ENCODE measurements around the gene SPA17.

SPA17 gene

DNA sequence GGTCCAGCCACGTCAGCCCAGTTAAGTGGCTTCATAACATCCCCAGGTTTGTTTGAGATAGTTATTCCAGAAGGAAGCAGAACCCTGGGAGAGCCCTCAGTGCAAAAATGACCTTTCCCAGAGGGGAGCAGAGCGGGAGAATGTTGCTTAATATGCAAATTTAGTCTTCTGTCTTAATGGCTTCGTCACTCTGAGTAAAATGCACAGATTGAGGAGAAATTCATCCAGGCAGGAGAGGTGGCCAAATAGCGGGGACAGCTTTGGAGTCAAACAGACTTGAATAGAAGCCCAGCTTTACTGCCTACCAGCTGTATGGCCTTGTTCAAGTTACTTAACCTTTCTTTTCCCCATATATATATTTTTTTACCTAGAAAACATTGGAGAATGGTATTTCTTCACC, 53.8 kb downstream of the SPA17 start:
- no peak for DNase-seq

DNA sequence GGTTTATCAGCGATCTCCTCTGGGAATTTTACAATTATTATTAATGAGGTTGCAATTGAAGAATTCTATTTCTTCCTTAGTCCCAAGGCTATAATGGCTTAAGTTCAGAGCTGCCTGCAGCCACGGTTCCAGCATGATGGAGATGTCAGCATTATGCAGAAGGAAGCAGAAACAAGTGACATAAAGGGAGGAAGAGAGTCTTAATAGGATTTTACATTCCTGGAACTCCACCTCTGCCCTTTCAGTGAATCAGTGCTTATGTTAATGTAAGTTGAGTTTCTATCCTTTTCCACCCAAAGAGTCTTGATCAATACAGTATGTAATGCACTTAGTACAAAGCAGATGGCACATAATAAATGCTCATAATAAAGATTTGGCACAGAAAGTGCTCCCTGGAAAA, 54.4 kb downstream of the SPA17 start:
- no peak for DNase-seq

DNA sequence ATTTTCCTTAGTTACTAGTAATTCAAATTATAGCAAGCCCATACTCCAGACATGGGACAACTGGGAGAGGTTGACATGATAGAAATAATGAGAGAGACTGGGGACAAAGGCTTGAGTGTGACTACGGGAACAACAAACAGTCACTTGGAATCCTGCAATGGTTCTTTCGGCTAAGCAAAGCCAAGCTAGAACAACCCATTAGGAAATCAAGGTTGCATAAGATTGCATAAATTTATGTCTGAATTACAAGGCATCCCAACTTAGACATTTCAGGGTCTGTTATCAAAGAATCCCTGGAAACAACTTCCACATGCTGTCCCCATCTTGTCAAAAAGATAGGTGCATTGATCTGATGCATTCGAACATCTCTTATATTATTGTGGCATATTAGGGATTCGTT, 55.9 kb downstream of the SPA17 start:
- no peak for DNase-seq

DNA sequence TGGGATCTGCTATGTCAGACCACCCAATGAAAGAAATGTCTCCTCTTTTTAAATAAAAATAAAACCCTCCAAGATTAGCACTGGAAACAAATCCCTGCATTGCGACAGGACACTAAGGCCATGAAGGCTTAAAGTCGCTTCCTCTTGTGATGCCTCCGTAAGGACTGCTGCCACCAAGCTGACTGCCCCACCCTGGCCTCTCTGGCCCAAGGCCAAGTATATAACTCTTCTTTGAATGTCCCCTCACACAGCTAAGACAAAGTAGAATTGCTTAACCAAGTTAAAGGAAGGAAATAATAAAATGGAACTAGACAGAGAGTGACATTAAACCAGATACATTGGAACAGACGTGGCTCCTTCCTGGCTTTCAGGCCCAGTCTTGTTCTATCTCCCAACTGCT, 58.5 kb downstream of the SPA17 start:
- no peak for DNase-seq

DNA sequence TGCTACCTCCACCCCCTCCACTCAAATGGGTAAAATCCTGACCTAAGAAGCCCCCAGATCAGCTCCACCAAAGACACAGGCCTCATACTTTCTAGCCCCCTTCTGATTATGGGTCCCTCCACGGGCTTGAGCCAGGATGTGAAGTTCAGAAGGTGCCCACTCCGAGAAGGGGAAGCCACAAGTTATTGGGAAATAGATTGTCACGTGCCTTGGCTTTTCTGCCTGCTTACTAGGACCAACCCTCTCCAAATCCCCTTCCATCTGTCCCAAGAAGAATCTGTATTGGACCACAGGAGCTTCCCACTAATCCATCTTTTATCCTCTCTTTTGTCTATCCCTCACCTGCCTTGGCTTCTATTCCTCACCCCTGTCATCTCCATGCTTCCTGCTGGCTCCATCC, 63.0 kb downstream of the SPA17 start:
- no peak for DNase-seq

DNA sequence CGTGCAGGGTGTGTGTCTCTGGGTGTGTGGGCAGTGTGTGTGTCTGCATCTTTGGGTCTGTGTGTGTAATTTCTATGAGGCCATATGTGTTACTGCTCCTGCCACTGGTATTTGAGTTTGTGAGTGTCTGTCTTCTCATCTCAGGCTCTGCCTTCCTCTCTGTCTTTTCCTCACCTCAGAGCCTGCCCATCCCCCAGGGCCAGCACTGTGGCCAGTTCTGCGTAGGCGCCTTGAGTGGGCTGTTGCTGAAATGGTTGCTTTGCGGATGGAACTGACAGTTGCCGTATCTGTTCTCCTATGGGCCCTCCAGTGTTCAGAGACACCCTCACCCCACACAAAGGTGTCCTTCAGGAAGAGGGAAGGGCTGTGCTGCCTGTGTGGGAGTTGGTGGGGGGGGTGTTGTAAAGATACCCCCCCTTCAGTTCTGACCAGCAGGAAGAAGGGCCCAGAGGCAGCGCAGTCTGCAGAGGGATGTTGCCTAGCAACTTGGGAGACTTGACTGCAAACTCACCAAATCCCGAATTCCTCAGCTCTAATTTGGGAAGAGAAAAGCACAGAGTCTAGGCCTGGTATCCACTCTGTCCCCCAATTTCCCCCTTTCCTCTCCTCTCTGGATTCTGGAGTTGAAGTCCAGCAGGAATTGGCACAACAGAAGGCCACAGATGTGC, 64.1 kb downstream of the SPA17 start:
- no peak for DNase-seq

DNA sequence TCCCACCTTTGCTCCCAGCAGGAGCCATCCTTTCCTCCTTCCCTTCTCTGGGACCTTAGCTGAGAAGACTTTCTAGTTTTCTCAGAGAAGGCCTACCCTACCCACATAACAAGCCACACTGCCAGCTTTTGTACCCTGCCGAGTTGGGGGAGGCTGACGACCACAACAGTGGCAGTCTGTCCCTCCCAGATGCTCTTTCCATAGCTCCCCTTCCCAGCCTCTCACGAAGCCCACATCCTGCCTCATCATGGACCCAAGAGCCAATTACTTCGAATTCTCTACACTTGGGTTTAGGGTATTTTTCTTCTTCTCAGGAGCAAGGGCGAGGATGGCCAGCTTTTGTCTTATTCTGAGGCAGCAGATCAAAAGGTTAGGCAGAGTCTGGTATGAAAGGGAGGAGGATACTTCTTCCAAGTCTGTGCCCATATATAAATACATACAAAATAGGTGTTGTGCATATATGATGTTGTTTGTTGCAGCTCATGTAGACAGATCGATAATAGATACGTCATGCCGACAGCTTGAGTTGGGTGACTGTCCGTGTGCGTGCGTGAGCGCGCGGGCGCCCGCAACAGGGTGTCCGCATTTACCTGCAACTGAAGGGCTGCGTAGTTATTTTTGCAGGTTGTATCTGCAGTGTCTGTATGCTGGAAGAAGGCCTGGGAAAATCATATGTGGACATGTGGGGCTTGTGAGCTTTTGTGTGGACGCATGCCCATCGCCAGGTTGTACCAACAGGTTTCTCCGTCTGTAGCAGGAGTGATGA, 65.2 kb downstream of the SPA17 start:
- DNase-seq: no peak

DNA sequence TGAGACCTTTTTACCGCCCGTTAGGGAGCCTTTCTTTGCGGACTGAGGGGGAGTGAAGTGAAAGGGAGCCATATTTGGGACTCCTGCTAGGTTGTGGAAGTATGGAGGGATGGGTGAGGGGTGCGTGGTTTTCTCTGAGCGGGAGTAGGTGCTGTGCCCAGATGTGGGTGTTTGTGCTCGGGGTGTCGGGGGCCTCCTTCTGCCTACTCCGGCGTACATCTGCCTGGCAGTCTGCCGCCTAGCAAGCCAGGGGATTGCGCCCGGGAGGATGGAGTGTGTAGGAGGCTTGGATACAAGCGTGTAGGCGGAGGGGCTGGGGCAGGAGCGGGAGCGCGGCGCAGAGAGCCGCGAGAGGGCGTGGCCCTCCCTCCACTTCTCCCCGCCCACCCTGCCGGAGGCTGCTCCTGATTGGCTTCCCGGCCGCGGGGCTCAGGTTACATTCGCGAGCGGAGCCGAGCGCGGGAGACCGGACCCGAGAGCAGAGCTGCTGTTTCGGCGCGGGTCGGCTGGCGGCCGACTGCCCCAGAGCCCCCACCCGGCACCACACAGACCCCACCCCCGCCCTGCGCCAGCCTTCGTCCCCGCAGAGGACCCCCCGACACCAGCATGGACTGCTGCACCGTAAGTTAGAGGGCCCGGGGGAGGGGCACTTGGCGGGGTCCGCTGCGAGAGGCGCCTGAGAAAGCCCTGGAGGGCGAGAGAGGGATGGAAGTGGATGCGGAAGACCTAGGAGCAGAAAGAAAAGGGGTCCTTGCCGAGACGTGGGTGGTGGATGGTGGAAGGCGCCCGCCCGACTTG, 66.0 kb downstream of the SPA17 start, which contains the start of gene NRGN:
Gene NRGN (plus strand): TSS at position 464 of the 798 bp plus-strand sequence. CDS start 143 bp downstream, at position 607.
- peak; percentile 95 for DNase-seq

DNA sequence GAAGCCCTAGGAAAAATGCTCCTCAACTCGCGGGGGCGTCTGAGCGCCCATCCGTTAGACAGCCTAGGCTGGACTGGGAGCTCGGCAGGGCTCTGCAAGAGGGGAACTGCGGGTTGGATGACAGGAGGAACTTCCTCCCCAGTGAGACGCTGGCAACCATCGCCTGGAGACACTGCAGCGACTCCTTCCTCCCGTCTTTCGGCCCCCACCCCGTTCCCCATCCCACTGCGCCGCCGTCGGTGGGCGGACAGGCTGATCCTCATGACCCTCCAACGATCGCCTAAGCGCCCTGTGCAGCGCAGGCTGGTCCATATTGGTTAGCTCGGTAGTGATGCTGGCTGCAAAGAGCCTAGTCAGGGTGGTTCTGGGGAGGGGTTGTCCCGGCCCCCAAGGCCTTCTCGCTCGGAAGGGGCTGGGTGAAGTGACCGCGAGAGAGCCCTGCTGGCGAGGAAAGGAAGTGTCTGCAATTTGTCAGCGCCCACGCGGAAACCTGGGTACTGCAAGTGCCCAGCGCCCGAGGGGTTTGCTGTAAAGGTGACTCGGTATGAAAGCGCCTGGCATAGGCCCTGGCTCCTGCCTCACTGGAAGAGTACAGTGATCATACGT, 66.7 kb downstream of the SPA17 start:
- DNase-seq: no peak

DNA sequence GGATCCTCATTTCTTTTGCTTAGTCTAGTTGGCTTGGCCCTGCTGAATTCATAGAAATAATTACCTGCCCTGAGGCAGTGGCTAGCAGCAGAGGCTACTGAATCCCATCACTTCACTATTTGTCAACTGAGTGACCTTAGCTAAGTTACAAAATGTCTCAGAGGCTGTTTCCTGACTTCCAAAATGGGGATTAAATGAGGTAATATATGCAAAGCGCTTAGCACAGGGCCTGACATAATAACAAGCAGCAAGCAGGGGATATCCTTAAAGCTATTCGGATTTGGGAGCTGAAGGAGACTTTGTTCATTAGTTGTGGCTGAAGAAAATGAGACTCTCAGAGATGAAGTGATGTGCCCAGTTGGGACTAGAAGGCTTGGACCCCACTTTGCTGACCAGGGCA, 68.9 kb downstream of the SPA17 start:
- no peak for DNase-seq

DNA sequence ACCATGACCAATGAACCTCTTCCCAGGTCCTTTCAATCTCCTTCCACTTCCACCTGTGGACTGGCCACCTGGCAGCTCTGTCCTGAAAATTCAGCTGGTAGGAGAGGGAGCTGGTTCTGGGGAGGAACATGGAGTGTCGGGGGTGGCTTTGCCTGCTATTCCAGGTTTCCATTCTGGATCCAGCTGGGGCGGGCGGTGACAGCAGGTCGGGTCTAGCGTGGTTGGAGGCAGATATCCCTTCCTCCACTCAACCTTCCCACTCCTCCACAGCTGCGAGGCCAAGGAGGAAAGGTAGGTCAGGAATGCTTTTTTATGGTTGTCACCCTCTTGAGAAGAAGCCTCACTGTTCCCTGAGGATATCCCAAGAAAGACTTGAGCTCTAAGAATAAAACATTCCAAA, 69.3 kb downstream of the SPA17 start:
- DNase-seq: no peak

DNA sequence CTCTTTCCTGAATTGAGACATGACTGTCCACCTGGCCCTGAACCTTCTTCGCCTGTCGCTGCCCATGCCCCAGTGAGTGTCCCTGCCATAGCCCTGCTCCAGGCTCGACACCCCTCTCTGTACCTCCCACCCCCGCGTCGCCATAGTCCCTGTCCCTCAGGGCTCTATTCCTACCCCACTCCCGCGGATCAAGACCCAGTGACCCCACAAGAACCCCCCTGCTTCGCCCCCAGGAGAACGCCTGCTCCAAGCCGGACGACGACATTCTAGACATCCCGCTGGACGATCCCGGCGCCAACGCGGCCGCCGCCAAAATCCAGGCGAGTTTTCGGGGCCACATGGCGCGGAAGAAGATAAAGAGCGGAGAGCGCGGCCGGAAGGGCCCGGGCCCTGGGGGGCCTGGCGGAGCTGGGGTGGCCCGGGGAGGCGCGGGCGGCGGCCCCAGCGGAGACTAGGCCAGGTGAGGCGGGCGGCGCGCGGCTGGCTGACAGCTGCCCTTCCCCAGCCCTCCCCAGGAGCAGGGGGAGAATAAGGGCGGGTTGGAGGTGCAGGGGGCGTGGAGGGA, 71.6 kb downstream of the SPA17 start:
- no peak for DNase-seq

DNA sequence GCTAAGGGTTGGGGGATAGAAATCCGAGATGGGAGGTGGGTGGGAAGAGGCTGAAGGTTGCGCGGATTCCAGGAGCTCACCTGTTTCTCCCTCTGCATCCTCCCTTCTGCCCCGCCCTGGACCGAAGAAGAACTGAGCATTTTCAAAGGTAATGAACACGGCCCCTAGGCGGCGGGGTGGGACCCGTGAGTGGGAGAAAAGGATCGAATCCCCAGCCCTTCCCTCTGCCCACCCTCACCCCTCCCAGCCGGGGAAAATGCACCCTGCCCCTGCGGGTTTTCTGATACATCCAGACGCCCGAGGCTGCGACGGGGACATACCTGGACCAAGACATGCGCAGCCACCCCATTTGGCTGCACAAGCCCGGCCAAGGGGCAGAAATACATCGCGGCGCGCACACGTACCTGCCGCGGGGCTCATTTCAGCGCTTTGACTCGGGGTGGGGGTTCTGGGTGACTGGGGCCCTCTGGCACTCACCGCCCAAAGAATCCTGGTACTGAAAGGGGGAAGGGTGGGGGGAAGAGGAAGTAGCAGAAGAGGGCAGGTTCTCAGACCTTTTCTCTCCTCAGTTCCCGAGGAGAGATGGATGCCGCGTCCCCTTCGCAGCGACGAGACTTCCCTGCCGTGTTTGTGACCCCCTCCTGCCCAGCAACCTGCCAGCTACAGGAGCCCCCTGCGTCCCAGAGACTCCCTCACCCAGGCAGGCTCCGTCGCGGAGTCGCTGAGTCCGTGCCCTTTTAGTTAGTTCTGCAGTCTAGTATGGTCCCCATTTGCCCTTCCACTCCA, 72.3 kb downstream of the SPA17 start:
- DNase-seq: no peak

DNA sequence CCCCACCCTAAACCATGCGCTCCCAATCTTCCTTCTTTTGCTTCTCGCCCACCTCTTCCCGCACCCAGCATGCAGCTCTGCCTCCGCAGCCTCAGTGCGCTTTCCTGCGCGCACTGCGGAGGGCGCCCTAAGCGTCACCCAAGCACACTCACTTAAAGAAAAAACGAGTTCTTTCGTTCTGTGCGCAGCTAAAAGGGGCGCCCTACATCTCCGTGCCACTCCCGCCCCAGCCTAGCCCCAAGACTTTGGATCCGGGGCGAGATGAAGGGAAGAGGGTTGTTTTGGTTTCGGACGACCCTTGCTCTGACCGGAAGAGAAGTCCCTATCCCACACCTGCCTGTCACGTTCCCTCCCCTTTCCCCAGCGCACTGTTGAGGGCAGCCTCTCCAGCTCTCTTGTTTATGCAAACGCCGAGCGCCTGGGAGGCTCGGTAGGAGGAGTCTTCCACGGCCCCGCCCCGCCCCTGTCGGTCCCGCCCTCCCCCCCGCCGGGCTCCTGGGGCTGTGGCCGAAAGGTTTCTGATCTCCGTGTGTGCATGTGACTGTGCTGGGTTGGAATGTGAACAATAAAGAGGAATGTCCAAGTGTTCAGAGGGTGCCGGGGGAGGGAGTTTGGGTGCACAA, 73.0 kb downstream of the SPA17 start:
- no peak for DNase-seq
